Liver (tissue), 9 donors: ENCODE data around the gene EVPL. TPM values are rescaled to one million over a fixed set of nuclear protein-coding genes. Genes with fewer than 3 reads are reported as not detected.

Source experiments
- DNase-seq: peaks from one replicate; pipeline ENCODE4 v3.0.0-alpha.2; 2017; ENCODE audit warnings: low spot score
- H3K27ac ChIP-seq, 2 donors: one replicate each; pipeline ENCODE4 v1.7.0; 2013; ENCODE audit warnings: inconsistent platforms in 2 of 2, low read length in 2 of 2, control low read depth in 1 of 2, low read depth in 1 of 2, mild to moderate bottlenecking in 1 of 2
- H3K27me3 ChIP-seq, 4 donors: one replicate each; pipeline versions ENCODE4 v1.6.1 to v1.7.0; 2013; ENCODE audit warnings: low read length in 3 of 4, inconsistent platforms in 1 of 4, mild to moderate bottlenecking in 1 of 4, moderate library complexity in 1 of 4; ENCODE audit not compliant: control insufficient read depth in 4 of 4, insufficient read depth in 4 of 4
- H3K36me3 ChIP-seq, 4 donors: one replicate each; pipeline versions ENCODE4 v1.6.1 to v1.7.0; 2013; ENCODE audit warnings: low read length in 3 of 4, mild to moderate bottlenecking in 3 of 4, low read depth in 1 of 4, moderate library complexity in 1 of 4; ENCODE audit not compliant: control insufficient read depth in 4 of 4, insufficient read depth in 3 of 4
- H3K4me1 ChIP-seq, 4 donors: one replicate each; pipeline versions ENCODE4 v1.6.1 to v1.7.0; 2013; ENCODE audit warnings: low read length in 3 of 4, mild to moderate bottlenecking in 3 of 4, moderate library complexity in 1 of 4; ENCODE audit not compliant: control insufficient read depth in 4 of 4, insufficient read depth in 4 of 4
- H3K4me3 ChIP-seq, 3 donors: one replicate each; pipeline versions ENCODE4 v1.6.1 to v1.7.0; 2013; ENCODE audit warnings: low read length in 3 of 3, control low read depth in 1 of 3, low read depth in 1 of 3, mild to moderate bottlenecking in 1 of 3
- H3K9ac ChIP-seq, 2 donors: one replicate each; pipeline ENCODE4 v1.7.0; 2013; ENCODE audit warnings: low read length in 2 of 2, mild to moderate bottlenecking in 2 of 2, moderate library complexity in 2 of 2, control low read depth in 1 of 2, low read depth in 1 of 2
- H3K9me3 ChIP-seq, 4 donors: one replicate each; pipeline versions ENCODE4 v1.6.1 to v1.7.0; 2013; ENCODE audit warnings: low read length in 3 of 4; ENCODE audit not compliant: control insufficient read depth in 4 of 4
- ATF3 ChIP-seq: IDR thresholded peaks from 2 replicates; pipeline ENCODE4 v1.6.1; 2016; ENCODE audit warnings: antibody characterized with exemption
- EGR1 ChIP-seq, 2 donors: IDR thresholded peaks; 2 replicates each; pipeline ENCODE4 v1.6.1; 2016 to 2018; ENCODE audit warnings: antibody characterized with exemption in 2 of 2, low read depth in 2 of 2
- FOXA1 ChIP-seq: IDR thresholded peaks from 2 replicates; pipeline ENCODE4 v1.6.1; 2016; ENCODE audit warnings: antibody characterized with exemption
- FOXA2 ChIP-seq: IDR thresholded peaks from 2 replicates; pipeline ENCODE4 v1.6.1; 2016; ENCODE audit warnings: antibody characterized with exemption
- HNF4G ChIP-seq: IDR thresholded peaks from 2 replicates; pipeline ENCODE4 v1.6.1; 2016; ENCODE audit warnings: antibody characterized with exemption
- JUND ChIP-seq, 2 donors: IDR thresholded peaks; 2 replicates each; pipeline ENCODE4 v1.6.1; 2016; ENCODE audit warnings: antibody characterized with exemption in 2 of 2
- MAX ChIP-seq: IDR thresholded peaks from 2 replicates; pipeline ENCODE4 v1.6.1; 2016; ENCODE audit warnings: antibody characterized with exemption
- NR2F2 ChIP-seq: IDR thresholded peaks from 2 replicates; pipeline ENCODE4 v1.6.1; 2016; ENCODE audit warnings: antibody characterized with exemption
- RAD21 ChIP-seq, 2 donors: IDR thresholded peaks; 2 replicates each; pipeline ENCODE4 v1.6.1; 2016; ENCODE audit warnings: antibody characterized with exemption in 2 of 2, mild to moderate bottlenecking in 2 of 2
- REST ChIP-seq: IDR thresholded peaks from 2 replicates; pipeline ENCODE4 v1.6.1; 2016; ENCODE audit warnings: antibody characterized with exemption, mild to moderate bottlenecking
- SP1 ChIP-seq: IDR thresholded peaks from 2 replicates; pipeline ENCODE4 v1.6.1; 2018; ENCODE audit warnings: antibody characterized with exemption, mild to moderate bottlenecking
- TAF1 ChIP-seq: conservative IDR thresholded peaks from 2 replicates; pipeline ENCODE4 v1.6.1; 2016; ENCODE audit warnings: antibody characterized with exemption, mild to moderate bottlenecking
- WGBS: extraction: QIAGEN DNeasy Blood & Tissue Kit; methylation state at CpG from one replicate; pipeline ENCODE4 v1.1.7; 2013; 5-methylcytosine and 5-hydroxymethylcytosine counted together
- polyA plus RNA-seq, 2 donors: library from polyadenylated mRNA; stranded (reverse) in 1 of 2; unstranded in 1 of 2; fragments of 200-250 nt in 1 of 2; fragments of >200 nt in 1 of 2; fragmentation: Nextera tagmentation in 1 of 2; extraction: Ambion mirVana in 1 of 2; gene quantifications; one replicate each; pipeline versions ENCODE4 v1.2.1 to v1.2.3, GENCODE V29; 2013 to 2015
- total RNA-seq, 2 donors: library from RNA; depleted of rRNA; stranded (reverse); fragments of >200 nt; gene quantifications; one replicate each; pipeline ENCODE4 v1.2.3, GENCODE V29; 2014
- TF ChIP-seq, protein P1 (sequence below): fragments of 150-350 bp; IDR thresholded peaks from 2 replicates; pipeline ENCODE4 v1.5.1; 2017; ENCODE audit warnings: improper control_type of control experiment, low read depth, low read length; ENCODE audit not compliant: missing input control
- TF ChIP-seq, protein P2 (sequence below): IDR thresholded peaks from 2 replicates; pipeline ENCODE4 v1.6.1; 2016; ENCODE audit warnings: antibody characterized with exemption
- donor health status: healthy.
- donor health status: healthy.
- donor health status: healthy.
- donor health status: healthy.
- donor health status: healthy.

Gene EVPL
- total and polyA plus RNA-seq, 4 donors = 0.03 to 0.33 (median 0.21) TPM; not detected in 1

DNA sequence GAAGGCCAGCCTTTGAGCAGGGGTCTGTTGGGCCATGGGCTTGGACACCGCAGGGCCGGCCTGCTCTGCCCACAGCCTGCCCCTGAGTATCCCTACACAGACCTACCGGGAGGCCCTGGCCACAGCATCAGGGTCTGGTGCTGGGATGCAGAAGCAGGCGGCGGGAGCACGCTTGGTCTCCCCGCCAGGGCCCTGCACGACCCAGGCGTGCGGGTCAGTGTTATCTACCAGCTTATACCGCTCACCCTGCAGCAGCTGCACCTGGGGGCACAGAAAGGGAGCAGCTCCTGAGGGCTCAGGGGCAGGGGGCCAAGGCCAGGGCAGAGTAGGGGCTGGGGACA, 8.8 kb downstream of the EVPL start (continued):
- TF ChIP-seq, protein P1, sequence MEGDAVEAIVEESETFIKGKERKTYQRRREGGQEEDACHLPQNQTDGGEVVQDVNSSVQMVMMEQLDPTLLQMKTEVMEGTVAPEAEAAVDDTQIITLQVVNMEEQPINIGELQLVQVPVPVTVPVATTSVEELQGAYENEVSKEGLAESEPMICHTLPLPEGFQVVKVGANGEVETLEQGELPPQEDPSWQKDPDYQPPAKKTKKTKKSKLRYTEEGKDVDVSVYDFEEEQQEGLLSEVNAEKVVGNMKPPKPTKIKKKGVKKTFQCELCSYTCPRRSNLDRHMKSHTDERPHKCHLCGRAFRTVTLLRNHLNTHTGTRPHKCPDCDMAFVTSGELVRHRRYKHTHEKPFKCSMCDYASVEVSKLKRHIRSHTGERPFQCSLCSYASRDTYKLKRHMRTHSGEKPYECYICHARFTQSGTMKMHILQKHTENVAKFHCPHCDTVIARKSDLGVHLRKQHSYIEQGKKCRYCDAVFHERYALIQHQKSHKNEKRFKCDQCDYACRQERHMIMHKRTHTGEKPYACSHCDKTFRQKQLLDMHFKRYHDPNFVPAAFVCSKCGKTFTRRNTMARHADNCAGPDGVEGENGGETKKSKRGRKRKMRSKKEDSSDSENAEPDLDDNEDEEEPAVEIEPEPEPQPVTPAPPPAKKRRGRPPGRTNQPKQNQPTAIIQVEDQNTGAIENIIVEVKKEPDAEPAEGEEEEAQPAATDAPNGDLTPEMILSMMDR = no peak

DNA sequence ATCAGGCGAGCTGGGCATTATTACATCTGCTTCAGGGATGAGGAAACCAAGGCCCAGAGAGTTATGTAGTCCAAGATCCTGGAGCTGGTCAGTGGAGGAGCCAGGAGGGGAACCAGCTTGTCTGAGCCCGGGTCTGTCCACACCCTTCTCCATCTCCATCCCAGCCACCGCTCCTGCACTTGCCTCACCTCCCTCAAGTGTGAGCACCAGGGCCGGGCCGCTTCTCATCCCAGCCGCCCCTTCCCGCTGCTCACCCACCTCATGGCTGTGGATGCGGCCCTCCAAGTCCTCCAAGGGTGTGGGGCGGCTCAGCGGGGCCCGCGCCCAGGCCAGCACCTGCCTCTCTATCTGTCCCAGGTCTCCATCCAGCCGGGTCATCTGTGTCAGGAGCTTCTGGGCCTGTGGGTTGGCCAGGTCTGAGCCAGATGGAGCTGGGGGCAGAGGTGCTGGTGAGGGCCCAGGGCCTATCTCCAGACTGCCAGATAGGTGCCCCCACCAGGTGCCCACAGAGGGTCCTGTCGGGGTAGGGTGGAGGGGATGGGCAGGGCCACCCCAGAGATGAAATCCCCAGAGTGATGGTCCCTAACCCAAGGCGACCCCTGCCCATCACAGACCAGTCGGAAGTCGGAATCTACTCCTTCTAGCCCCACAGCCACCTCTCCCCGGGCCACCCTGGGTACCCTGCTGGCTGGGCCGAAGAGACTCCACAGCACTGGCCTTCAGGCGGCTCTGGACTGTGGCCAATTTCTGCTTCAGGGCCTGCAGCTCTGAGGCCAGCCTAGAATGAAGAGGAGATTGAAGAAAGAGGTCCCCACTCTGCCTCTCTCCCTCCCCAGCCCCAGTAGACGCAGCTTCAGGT, 9.4 kb downstream of the EVPL start:
- Histone ChIP-seq H3K27ac (no peak overlapping the region), H3K4me3 (no peak overlapping the region), H3K4me1 (peaks cover 0 to 6% (median 2%) of the 10 kb centered on the region in 4 donors), H3K27me3 (no peaks in the 10 kb centered on the region), H3K36me3 (no peaks in the 10 kb centered on the region), H3K9me3 (no peaks in the 10 kb centered on the region), H3K9ac (no peak overlapping the region)
- WGBS = 92% methylated on average over 21 of the region's 21 CpGs
- DNase-seq = no peak
- TF ChIP-seq TAF1 (no peak), HNF4G (no peak), EGR1 (IDR thresholded peaks at IDR 0.05; ENCODE audit: low read depth in 2 of 2) (no peak), MAX (no peak), FOXA1 (no peak), RAD21 (IDR thresholded peaks at IDR 0.05) (no peak), FOXA2 (no peak), JUND (IDR thresholded peaks at IDR 0.05) (no peak), SP1 (no peak), ATF3 (no peak), NR2F2 (no peak), REST (no peak)
- TF ChIP-seq, protein P2, sequence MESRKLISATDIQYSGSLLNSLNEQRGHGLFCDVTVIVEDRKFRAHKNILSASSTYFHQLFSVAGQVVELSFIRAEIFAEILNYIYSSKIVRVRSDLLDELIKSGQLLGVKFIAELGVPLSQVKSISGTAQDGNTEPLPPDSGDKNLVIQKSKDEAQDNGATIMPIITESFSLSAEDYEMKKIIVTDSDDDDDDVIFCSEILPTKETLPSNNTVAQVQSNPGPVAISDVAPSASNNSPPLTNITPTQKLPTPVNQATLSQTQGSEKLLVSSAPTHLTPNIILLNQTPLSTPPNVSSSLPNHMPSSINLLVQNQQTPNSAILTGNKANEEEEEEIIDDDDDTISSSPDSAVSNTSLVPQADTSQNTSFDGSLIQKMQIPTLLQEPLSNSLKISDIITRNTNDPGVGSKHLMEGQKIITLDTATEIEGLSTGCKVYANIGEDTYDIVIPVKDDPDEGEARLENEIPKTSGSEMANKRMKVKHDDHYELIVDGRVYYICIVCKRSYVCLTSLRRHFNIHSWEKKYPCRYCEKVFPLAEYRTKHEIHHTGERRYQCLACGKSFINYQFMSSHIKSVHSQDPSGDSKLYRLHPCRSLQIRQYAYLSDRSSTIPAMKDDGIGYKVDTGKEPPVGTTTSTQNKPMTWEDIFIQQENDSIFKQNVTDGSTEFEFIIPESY = no peak
- TF ChIP-seq, protein P1 = no peak
